HG03354 (cell line): ENCODE data around the gene GTF2A1.

Experiments used
- ATAC-seq: cut with Tn5 transposase; IDR thresholded peaks from one replicate; pipeline ENCODE4 v1.9.1; 2021; ENCODE audit warnings: mild to moderate bottlenecking; ENCODE audit not compliant: unreplicated experiment, poor library complexity, severe bottlenecking

The GTF2A1 gene

GRCh38 chr14:81192594-81192993 lies 28.2 kb downstream of the GTF2A1 start:
- ATAC-seq: no peak

GRCh38 chr14:81187832-81188522 lies 32.8 kb downstream of the GTF2A1 start:
- peak; percentile 90 for ATAC-seq

- ATAC-seq: no peak
Observed at GRCh38 chr14:81179631-81180030, 41.1 kb downstream of the GTF2A1 start.

- peak; percentile 66 for ATAC-seq
Observed at GRCh38 chr14:81178063-81178462, 42.7 kb downstream of the GTF2A1 start.

GRCh38 chr14:81177225-81177624 lies 43.5 kb downstream of the GTF2A1 start:
- ATAC-seq: no peak

GRCh38 chr14:81176241-81176640 lies 44.5 kb downstream of the GTF2A1 start:
- ATAC-seq: no peak

- ATAC-seq: peak; percentile 22
Observed at GRCh38 chr14:81172881-81173280, 47.9 kb downstream of the GTF2A1 start.

- ATAC-seq: peak; percentile 36
Observed at GRCh38 chr14:81172353-81172752, 48.4 kb downstream of the GTF2A1 start.

DNA sequence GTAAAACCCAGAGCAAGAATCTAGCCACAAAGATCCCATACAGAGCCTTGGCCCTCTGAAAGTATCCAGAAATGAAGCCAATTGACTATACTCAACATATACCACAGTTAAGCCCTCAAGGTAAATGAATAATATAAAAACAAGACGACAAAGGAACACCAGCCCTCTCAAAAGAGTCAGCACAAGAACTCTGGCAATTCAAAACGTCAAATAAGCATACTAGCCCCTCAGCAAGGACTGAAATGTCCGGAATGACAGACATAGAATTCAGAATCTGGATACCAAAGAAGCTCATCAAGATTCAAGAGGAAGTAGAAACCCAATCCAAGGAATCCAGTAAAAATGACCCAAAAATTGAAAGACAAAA lies 49.9 kb downstream of the GTF2A1 start:
- ATAC-seq: no peak

DNA sequence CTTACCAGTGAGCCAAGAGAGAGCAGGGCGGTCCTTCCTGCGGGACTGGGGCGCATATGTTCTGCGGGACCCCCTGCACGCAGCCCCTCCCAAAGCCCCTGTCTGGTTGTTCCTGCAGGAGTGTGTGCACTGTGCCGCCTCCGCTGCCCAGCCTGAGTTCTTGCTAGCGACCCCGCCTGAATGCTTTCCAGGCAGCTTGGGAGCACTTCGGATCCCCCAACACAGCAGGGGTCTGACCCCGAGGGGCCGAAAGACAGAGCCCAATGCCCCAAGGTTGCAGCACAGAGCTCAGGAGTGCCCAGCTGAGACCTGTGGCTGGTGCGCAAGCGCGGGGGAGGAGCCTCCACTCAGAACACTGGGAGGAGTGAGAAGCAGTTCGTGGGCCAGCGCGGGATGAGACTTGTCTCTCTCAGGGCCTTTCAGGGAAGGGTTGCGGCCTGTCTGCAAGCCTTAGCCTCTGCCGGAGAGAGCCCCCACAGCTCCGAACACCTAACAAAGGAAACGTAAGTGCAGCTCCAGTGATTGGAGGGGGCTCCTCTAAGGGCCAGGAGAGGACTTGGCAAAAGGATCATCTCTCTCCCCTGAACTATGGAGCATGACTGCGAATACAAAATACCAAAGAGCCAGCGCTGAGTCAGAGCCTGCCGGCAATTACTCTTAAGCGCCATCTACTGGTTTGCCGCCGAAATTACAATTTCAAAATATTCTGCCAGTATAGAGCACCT lies 50.5 kb downstream of the GTF2A1 start:
- peak; percentile 95 for ATAC-seq

GRCh38 chr14:81169711-81170103 lies 51.1 kb downstream of the GTF2A1 start:
- peak; percentile 31 for ATAC-seq

DNA sequence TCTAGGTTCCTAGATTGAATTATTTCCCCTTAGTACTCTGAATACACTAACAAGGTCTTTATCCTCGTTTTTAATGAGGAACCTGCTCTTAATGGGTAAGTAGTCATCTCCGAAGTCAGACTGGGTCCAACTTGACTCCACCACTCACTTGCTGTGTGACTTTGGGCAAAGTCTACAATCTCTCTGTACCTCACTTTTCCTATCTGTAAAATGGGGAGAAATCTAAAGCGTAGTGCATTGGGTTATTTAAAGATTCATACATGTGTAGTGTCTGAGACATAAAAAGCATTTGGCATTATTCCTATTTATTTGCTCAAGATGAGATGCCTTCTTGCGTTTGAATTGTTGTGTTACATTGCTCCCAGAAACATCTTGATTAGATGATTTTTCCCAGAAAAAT lies 51.5 kb downstream of the GTF2A1 start:
- ATAC-seq: no peak

GRCh38 chr14:81166121-81166520 lies 54.6 kb downstream of the GTF2A1 start:
- no peak for ATAC-seq

GRCh38 chr14:81165188-81165587 lies 55.6 kb downstream of the GTF2A1 start:
- no peak for ATAC-seq

DNA sequence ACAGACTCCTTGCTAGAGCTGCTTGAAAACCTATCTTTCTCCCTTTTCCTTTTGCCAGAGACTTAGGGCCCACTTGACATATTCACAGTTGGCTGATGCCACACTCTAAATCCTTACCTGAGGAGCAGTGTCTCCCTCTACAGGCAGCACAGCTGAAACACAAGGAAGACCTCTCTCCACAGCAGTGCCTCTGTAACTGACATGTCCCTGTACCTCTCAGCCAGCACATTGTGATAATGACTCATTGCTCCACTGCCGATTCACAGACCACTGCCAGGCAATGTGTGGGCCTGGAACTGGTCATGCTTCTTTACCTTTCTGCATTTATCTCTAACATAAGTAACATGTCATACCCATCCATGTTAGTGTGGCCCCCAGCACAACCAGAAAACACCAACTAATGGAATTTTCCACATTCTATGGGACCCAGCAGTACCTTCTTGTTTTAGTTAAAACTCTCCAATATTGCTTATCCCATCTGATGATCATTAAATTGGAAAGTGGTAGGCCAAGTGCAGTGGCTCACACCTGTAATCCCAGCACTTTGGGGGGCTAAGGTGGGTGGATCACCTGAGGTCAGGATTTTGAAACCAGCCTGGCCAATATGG lies 56.5 kb downstream of the GTF2A1 start:
- ATAC-seq: peak; percentile 90

GRCh38 chr14:81162941-81163340 lies 57.8 kb downstream of the GTF2A1 start:
- no peak for ATAC-seq

GRCh38 chr14:81161749-81162148 lies 59.0 kb downstream of the GTF2A1 start:
- ATAC-seq: no peak

DNA sequence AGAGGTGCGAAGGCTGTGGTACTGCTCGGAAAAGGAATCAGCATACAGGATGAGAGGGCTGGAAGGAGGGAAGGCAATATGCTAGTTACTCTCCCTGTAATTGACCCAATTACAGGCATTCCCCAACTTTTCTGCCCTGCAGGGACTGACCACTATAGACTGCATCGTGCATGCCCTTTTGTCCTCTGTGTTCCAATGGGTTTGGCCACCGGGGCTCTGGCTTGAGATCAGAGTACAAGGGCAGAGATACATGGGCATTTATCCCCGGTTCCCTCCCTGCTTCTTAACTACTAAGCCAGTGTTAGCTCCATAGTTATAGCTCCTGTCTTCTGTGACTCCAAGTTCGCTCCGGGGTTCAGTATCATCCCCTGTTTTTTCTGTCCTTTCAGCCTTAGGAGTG lies 59.7 kb downstream of the GTF2A1 start:
- no peak for ATAC-seq

DNA sequence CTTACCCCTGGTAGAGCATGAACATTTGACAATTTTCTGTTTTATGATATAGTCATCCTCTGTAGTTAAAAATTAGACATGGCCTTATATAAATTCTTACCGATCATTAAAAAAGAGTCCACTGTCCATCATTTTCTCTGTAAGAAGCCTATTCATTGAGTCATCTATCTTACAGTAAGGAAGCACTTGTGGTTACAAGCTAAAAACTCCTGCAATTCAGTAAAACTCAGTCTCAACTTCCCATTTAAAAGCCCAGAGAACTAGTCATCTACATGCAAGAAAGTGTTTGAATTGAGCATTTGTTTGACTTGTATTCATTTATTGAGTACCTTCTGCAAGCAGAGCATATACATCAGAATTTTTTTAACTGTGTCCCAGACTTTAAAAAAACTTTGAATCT lies 63.3 kb downstream of the GTF2A1 start:
- no peak for ATAC-seq

DNA sequence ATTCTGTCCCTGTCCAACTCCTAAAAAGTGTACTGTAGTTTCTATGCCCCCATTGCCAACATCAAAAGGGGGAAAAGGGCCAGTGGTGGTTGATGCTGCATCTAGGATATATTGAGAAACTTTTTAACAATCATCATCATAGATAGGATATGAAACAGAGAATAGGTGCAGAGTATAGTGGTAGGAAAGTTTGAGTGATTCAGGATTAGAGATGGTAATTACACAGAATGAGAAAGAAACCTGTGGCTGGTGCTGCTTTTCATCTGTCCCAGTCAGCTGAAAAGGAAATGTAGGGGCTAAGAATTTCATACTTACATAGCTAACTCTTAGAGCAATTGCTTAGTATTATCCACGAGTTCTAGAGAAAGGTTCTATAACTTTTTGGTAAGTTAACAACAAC lies 67.6 kb downstream of the GTF2A1 start:
- peak; percentile 62 for ATAC-seq

DNA sequence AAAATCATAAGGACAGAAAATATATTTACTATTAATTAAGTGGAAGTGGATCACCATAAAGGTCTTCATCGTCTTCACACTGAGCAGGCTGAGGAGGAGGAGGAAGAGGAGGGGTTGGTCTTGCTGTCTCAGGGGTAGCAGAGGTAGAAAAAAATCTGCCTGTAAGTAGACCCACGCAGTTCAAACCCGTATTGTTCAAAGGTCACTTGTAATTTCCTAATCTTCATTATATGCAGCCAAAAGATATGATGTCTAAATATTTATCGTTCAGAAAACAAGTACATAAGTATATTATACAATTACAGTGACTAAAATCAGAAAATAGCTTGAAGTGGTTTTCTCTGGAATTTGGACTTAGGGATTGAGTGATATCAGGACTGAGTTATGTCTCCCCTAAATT lies 72.1 kb downstream of the GTF2A1 start:
- no peak for ATAC-seq
